Measurements from ENCODE around the gene NFATC2IP.
"Not testable (repeated sequence)": the region's sequence is repeated elsewhere in the genome, so short reads cannot be mapped to it uniquely, and the experiment has no call there.

NFATC2IP gene

DNA sequence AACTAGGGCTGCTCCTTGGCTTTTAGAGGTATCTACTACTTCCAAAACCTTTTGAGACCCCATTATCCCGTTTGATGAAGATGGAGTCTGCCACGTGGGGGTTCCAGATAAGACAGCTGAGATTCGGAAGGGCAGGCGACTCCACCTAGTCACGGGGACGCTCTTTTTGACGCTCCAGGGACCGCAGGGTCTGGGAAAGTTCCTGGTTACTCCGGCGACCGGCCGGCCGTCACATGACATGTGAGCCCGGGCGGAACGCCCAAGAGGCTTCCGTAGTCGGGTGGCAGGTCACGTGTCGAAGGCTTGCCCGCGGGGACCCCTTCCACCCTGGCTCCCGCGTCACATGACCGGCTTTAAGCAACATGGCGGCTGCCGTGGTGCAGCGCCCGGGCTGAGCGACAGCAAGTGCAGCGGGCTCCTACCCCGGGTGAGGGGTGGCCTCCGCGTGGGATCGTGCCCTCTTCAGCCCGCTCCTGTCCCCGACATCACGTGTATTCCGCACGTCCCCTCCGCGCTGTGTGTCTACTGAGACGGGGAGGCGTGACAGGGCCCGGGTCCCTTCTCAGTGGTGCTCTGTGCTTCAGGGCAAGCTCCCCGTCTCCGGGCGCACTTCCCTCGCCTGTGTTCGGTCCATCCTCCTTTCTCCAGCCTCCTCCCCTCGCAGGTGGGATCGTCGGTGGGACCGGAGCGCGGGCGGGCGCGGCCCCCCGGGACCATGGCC, 23.9 kb downstream of the NFATC2IP start, which contains the start of gene SPNS1:
TSS of gene SPNS1 (plus strand) at position 342 of the 721 bp plus-strand sequence. CDS start at position 716, 374 bp downstream.
- TF ChIP-seq, protein P1, sequence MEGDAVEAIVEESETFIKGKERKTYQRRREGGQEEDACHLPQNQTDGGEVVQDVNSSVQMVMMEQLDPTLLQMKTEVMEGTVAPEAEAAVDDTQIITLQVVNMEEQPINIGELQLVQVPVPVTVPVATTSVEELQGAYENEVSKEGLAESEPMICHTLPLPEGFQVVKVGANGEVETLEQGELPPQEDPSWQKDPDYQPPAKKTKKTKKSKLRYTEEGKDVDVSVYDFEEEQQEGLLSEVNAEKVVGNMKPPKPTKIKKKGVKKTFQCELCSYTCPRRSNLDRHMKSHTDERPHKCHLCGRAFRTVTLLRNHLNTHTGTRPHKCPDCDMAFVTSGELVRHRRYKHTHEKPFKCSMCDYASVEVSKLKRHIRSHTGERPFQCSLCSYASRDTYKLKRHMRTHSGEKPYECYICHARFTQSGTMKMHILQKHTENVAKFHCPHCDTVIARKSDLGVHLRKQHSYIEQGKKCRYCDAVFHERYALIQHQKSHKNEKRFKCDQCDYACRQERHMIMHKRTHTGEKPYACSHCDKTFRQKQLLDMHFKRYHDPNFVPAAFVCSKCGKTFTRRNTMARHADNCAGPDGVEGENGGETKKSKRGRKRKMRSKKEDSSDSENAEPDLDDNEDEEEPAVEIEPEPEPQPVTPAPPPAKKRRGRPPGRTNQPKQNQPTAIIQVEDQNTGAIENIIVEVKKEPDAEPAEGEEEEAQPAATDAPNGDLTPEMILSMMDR (conservative IDR thresholded peaks at IDR 0.05): no peak
- TF ChIP-seq ZFX (IDR thresholded peaks at IDR 0.05): peak; percentile 69; the same call in 1 of the 2 replicates
- H3K27ac ChIP-seq: peak within 1 kb of the TSS; percentile 68

DNA sequence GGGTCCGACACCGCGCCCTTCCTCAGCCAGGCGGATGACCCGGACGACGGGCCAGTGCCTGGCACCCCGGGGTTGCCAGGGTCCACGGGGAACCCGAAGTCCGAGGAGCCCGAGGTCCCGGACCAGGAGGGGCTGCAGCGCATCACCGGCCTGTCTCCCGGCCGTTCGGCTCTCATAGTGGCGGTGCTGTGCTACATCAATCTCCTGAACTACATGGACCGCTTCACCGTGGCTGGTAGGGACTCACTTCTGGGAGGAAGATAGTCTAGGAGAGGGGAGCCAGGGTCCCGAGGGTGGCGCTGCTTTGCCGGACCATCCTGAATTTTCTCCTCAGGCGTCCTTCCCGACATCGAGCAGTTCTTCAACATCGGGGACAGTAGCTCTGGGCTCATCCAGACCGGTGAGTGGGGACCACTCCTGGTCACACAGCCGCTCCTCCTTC, 24.4 kb downstream of the NFATC2IP start:
- peak overlapping the region; percentile 68 for H3K27ac ChIP-seq
- TF ChIP-seq, protein P1 (conservative IDR thresholded peaks at IDR 0.05): no peak
- 0 out of 2 replicates have a peak, but pooled peaks have one; percentile 17 for TF ChIP-seq ZFX (IDR thresholded peaks at IDR 0.05)

DNA sequence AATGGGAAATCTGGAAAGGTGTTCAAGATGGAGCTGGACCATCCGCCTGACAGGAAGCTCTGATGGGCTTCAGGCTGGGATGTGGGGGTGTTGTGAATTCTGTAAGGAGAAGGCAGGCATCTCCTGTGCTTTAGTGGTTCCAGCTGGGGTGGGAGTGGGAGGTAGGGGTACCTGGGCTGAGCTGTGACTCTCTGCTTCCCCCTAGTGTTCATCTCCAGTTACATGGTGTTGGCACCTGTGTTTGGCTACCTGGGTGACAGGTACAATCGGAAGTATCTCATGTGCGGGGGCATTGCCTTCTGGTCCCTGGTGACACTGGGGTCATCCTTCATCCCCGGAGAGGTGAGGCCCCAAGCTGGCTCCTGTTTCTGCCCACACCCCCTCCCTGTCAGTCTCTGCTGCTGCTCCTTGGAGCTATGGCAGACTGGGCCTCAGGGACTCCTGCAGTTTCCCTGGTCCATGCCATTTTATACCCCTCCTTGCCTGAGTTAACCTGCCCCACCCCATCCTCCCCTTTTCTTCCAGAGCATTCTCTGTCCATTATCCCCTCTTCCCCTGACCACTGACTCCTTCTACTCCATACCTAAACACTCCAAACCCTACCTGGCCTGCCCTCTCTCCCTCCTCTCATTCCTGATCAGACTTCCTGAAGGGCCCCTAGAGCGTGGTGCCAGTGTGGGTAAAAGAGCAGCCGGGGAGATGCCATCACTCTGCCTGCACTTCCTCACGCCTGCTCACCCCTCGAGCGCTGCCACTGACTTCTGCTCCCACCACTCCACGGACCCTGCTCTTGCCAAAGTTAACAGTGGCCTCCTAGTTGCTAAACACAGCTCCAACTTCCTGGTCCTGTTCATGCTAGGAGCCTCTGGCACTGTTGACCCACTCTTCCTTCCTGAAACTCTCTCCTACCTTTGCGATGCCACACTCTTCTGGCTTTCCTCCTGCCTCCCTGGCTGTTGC, 27.2 kb downstream of the NFATC2IP start:
- H3K27ac ChIP-seq: no peak overlapping the region
- no peak for TF ChIP-seq ZFX (IDR thresholded peaks at IDR 0.05)
- TF ChIP-seq, protein P1 (conservative IDR thresholded peaks at IDR 0.05): peak; percentile 87

DNA sequence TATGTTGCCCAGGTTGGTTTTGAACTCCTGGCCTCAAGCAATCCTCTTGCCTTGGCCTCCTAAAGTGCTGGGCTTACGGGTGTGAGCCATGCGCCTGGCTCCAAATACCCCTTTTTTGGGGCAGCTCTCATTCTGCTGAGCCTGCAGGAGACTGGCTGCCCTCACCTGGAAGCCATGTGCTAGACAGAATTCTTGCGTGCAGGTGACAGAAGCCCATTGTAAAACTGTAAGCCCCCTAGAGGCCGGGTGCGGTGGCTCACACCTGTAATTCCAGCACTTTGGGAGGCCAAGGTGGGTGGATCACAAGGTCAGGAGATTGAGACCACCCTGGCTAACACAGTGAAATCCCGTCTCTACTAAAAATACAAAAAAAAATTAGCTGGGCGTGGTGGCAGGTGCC, 29.6 kb downstream of the NFATC2IP start:
- H3K27ac ChIP-seq: not testable (repeated sequence)
- TF ChIP-seq, protein P1 (conservative IDR thresholded peaks at IDR 0.05): peak; percentile 27; the same call in 1 of the 2 replicates

DNA sequence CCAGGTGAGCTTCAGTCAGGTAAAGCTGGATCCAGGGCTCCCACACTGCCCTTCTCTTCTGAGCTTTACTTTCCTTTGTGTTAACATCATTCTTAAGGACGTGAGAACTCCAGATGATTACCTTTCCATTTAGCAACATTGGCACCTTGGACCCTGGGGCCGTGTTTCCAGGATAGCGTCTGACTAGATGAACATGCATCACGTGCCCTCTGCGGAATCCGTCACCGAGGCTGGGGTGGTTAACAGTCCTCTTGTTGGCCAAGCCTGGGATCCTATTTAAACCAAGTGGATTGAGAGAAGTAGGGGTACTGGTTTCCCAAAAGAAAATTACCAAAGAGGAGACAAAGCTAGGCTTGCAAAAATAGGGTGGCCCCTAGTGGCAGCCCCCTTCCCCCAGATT, 30.2 kb downstream of the NFATC2IP start:
- TF ChIP-seq ZFX (IDR thresholded peaks at IDR 0.05): no peak
- TF ChIP-seq, protein P1 (conservative IDR thresholded peaks at IDR 0.05): no peak
- H3K27ac ChIP-seq: no peak overlapping the region

DNA sequence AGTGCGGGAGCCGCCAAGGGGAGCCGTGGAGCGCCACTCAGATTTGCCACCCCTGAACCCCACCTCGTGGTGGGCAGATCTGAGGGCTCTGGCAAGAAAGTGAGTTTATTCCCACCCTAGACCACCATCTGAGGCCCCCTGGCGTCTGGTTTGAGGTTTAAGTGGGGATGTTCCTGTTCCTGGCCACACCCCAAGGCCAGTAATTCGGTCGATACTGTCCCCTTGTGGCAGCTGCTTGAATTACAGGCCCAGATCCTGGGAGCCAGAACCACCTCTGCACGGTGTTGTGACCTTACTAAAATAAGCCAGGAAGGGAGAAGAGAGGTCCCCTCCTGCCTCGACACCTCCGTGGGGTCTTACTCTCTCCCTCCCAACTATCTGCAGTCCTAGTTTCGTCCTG, 30.8 kb downstream of the NFATC2IP start:
- H3K27ac ChIP-seq: no peak overlapping the region
- TF ChIP-seq, protein P1 (conservative IDR thresholded peaks at IDR 0.05): peak; percentile 82
- no peak for TF ChIP-seq ZFX (IDR thresholded peaks at IDR 0.05)

Measured in C4-2B (cell line).